ENCODE measurements around the gene ZHX3.

Gene ZHX3

DNA sequence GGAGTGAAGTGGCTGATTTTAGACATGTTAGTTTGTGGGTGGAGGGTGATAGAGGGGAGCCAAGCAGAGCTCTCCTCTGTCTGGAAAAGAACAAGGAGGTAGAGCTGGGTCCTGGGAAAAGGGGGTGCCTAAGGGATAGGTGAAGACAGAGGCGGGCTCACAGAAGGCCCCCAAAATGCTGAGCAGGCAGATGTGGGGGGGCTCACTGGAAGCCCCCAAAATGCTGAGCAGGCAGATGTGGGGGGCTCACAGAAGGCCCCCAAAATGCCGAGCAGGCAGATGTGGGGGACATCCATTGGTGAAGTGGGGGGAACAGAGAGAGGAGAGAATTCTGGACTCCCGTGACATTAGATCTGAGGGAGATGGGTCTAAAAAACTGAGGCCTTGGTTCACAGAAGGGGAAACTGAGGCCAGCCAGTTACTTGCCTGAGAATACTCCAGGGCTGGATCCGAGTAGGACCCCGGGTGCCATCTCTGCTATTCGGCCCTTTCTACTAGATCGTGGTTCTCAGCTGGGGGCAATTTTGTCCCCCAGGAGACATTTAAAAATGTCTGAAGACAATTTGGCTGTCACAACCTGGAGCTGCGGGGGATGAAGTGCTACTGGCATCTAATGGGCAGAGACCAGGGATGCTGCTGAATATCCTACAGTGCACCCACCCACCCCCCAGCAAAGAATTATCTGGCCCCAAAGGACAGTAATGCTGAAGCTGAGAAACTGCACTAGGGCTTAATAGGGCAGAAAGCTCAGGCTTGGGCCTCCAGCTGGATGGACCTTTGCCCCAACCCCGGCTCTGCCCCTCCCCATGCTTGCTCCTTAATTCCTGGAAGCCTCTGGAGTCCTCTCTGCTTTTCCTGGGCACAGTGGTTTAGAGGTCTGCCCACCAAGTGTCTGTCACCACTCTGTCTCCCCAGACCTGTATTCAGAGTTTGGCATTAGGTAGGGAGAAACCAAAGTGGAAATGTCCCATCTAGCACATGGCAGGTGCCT is 25.2 kb upstream of the ZHX3 start:
- no peak overlapping the region for H3K9ac ChIP-seq (ENCODE audit: low read length in 2 of 2)
- H3K4me3 ChIP-seq (ENCODE audit: low read length in 2 of 2) = no peak overlapping the region
- H3K27me3 ChIP-seq (ENCODE audit: control insufficient read depth in 1 of 2, insufficient read depth in 2 of 2, low read length in 2 of 2) = no peaks in the 10 kb centered on the region
- no peak overlapping the region for H3K27ac ChIP-seq (ENCODE audit: low read length)
- H3K36me3 ChIP-seq (ENCODE audit: control insufficient read depth in 2 of 2, insufficient read depth in 2 of 2, low read length in 2 of 2) = no peaks in the 10 kb centered on the region
- no peaks in the 10 kb centered on the region for H3K9me3 ChIP-seq (ENCODE audit: control insufficient read depth in 2 of 2, low read length in 2 of 2)
- H3K4me1 ChIP-seq (ENCODE audit: control insufficient read depth, insufficient read depth, low read length) = peaks cover 17% of the 10 kb centered on the region

DNA sequence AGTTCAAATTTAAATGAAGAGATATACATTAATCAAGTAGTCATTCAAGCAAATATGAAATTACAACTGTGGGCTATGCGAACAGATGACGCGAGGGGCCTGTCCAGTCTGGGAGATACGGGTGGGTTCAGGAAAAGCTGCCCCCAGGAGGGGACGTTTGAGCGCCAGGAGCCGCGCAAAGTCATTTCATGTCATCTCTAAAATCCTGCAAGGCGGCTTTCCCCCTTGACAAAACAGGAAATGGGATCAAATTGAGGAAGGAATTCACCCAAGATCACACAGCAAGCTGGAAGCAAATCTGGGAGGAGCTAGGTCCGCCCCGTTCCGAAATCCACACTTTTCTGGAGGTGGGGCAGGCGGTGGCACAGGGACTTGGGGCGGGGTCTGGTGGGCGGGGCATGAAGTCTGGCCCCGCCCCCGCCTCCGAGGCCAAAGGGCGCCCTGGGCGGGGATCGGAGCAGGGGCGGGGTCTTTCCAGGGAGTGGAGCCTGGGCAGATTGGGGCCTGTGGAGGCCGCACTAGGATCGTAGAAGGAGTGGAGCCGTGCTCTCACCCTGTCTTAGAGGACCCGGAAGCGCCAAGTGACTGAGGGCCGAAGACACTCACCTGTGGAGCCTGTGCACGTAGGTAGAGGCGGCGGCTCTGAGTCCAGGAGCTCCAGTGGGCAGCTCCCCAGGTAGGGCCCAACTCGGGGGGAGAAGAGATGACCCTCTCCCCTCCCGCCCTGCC is 23.0 kb upstream of the ZHX3 start, which contains the start of gene LPIN3:
Gene LPIN3, plus strand, starts transcription at position 495 of the 729 bp plus-strand sequence. CDS start 4,983 bp downstream, outside the sequence.
- Histone ChIP-seq H3K9ac (ENCODE audit: low read length in 2 of 2) (peak within 1 kb of the TSS in 1 of 2 donors; percentile 58), H3K36me3 (ENCODE audit: control insufficient read depth in 2 of 2, insufficient read depth in 2 of 2, low read length in 2 of 2) (no peaks in the 10 kb centered on the region), H3K4me3 (ENCODE audit: low read length in 2 of 2) (peak within 1 kb of the TSS; percentile 41 to 72), H3K9me3 (ENCODE audit: control insufficient read depth in 2 of 2, low read length in 2 of 2) (no peaks in the 10 kb centered on the region), H3K27me3 (ENCODE audit: control insufficient read depth in 1 of 2, insufficient read depth in 2 of 2, low read length in 2 of 2) (no peaks in the 10 kb centered on the region), H3K27ac (ENCODE audit: low read length) (peak within 1 kb of the TSS; percentile 49), H3K4me1 (ENCODE audit: control insufficient read depth, insufficient read depth, low read length) (peaks cover 17% of the 10 kb centered on the region)

DNA sequence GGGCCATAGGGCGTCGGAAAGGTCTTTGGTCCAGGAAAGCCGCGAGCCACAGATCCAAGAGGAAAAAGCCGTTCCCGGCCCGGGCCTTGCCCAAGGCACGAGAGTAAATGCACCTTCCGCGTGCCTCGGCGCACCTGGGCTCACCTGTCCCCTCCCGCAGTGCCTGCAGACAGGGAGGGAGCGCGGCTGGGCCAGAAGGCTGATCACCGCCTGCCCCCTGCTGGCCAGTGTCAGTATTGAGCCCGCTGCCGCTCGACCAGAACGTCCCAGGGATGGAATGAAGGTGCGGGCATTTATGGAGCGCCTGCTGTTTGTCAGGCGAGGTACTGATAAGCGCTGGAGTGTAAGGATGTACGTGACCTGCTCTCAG is 22.4 kb upstream of the ZHX3 start:
- peak overlapping the region; percentile 49 for H3K27ac ChIP-seq (ENCODE audit: low read length)
- H3K9ac ChIP-seq (ENCODE audit: low read length in 2 of 2) = no peak overlapping the region
- no peaks in the 10 kb centered on the region for H3K27me3 ChIP-seq (ENCODE audit: control insufficient read depth in 1 of 2, insufficient read depth in 2 of 2, low read length in 2 of 2)
- H3K9me3 ChIP-seq (ENCODE audit: control insufficient read depth in 2 of 2, low read length in 2 of 2) = no peaks in the 10 kb centered on the region
- H3K4me1 ChIP-seq (ENCODE audit: control insufficient read depth, insufficient read depth, low read length) = peaks cover 22% of the 10 kb centered on the region
- H3K4me3 ChIP-seq (ENCODE audit: low read length in 2 of 2) = peak overlapping the region; percentile 41 to 72
- H3K36me3 ChIP-seq (ENCODE audit: control insufficient read depth in 2 of 2, insufficient read depth in 2 of 2, low read length in 2 of 2) = no peaks in the 10 kb centered on the region

DNA sequence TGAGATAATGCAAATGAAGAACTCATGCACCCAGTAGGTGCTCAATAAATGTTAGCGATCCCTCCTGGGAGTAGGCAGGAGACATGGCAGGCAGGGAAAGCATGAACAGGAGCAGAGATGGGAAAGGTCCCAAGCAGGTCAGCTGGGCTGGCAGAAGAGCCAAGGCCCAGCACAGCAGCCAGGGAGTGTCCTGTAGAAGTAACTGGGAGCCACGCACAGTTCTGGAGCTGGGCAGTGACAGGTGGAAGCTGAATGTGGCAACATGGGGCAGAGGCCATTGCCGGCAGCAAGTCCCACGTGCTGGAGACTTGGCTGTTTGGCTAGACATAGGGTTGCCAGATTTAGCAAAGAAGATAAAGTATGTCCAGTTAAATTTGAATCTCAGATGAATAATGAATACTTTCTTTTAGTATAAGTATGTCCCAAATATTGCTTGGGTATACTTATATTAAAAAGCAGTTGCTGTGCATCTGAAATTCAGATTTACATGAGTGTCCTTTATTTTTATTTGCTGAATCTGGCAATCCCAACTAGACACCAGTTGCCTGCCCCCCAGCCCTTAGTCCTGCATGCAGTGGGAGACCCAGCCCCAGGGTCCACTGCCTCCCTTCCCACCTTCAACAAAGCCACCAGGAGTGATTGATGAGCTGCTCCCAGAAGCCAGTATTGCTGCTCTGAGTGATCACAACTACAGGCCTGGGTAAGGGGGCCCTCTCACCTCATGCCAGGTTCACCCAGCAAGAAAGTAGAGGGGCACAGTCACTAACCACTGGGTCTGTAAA is 19.4 kb upstream of the ZHX3 start:
- H3K4me3 ChIP-seq (ENCODE audit: low read length in 2 of 2) = no peak overlapping the region
- H3K27me3 ChIP-seq (ENCODE audit: control insufficient read depth in 1 of 2, insufficient read depth in 2 of 2, low read length in 2 of 2) = no peaks in the 10 kb centered on the region
- no peak overlapping the region for H3K9ac ChIP-seq (ENCODE audit: low read length in 2 of 2)
- no peak overlapping the region for H3K27ac ChIP-seq (ENCODE audit: low read length)
- H3K9me3 ChIP-seq (ENCODE audit: control insufficient read depth in 2 of 2, low read length in 2 of 2) = no peaks in the 10 kb centered on the region
- H3K4me1 ChIP-seq (ENCODE audit: control insufficient read depth, insufficient read depth, low read length) = peaks cover 31% of the 10 kb centered on the region
- no peaks in the 10 kb centered on the region for H3K36me3 ChIP-seq (ENCODE audit: control insufficient read depth in 2 of 2, insufficient read depth in 2 of 2, low read length in 2 of 2)

DNA sequence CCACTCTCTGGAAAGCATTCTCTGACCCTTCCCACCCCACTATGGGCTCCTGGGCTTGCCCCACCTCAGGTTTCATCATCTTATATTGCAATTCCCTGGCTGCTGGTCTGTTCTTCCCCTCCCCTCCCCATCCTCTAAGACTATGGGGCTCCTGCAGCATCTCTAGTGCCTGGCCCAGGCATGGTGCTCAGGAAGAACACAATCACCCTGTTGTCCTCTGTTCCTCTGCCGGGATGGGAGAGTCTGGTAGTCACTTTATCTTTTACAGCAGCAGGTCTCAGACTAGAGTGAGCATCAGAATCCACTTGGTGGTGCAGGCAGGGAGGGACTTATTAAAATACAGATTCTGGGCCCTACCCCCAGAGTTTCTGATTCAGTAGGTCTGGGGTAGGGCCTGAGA is 18.1 kb upstream of the ZHX3 start:
- Histone ChIP-seq H3K4me1 (ENCODE audit: control insufficient read depth, insufficient read depth, low read length) (peaks cover 23% of the 10 kb centered on the region), H3K27me3 (ENCODE audit: control insufficient read depth in 1 of 2, insufficient read depth in 2 of 2, low read length in 2 of 2) (no peaks in the 10 kb centered on the region), H3K9me3 (ENCODE audit: control insufficient read depth in 2 of 2, low read length in 2 of 2) (no peaks in the 10 kb centered on the region), H3K9ac (ENCODE audit: low read length in 2 of 2) (no peak overlapping the region), H3K27ac (ENCODE audit: low read length) (no peak overlapping the region), H3K36me3 (ENCODE audit: control insufficient read depth in 2 of 2, insufficient read depth in 2 of 2, low read length in 2 of 2) (no peaks in the 10 kb centered on the region), H3K4me3 (ENCODE audit: low read length in 2 of 2) (no peak overlapping the region)

DNA sequence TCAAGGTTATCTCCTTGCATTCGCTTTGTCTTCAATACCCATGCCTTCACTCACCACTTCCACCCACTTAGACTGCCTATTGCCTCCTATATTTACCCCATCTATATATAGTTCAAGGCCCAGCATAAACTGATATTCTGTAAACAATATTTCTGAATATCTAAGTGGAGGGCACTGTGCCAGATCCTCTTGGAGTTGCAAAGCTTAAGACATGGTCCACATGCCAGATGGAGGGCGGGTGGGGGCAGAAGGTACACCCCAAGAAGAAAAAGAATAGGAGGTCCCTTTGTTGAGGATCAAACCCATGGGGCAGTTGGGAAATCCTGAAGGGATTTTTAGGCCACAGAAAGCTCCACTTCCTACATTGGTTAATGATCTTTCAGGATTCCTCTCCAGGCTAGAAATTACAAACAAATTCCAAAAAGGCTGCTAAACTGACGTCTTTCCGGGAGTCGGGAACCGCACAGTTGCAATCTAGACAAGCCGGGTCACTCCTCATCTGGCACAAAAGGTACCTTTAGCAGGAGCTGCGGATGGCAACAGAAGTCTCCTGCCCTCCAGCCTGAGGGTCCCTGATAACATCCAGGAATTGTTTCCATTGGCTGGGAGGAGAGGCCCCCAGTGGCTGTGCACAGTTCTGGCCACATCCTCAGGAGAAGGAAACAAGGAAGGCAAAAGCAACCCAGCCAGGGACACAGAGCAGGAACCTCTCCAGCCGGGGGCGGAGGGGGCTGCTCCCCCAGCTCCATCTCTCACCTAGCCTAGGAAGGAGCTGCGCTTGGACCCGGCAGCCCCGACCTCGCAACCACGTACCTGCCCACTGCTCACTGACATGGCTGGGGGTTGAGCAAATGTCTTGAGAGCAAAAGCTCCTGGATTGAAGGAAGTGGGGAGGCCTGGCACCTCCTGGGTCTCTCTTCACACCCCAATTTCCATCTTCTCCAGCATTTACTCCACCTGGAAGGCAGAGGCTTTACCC is 17.2 kb upstream of the ZHX3 start:
- no peaks in the 10 kb centered on the region for H3K36me3 ChIP-seq (ENCODE audit: control insufficient read depth in 2 of 2, insufficient read depth in 2 of 2, low read length in 2 of 2)
- peak overlapping the region; percentile 41 for H3K27ac ChIP-seq (ENCODE audit: low read length)
- H3K27me3 ChIP-seq (ENCODE audit: control insufficient read depth in 1 of 2, insufficient read depth in 2 of 2, low read length in 2 of 2) = no peaks in the 10 kb centered on the region
- no peaks in the 10 kb centered on the region for H3K9me3 ChIP-seq (ENCODE audit: control insufficient read depth in 2 of 2, low read length in 2 of 2)
- peaks cover 19% of the 10 kb centered on the region for H3K4me1 ChIP-seq (ENCODE audit: control insufficient read depth, insufficient read depth, low read length)
- H3K4me3 ChIP-seq (ENCODE audit: low read length in 2 of 2) = no peak overlapping the region
- peak overlapping the region in 1 of 2 donors; percentile 29 for H3K9ac ChIP-seq (ENCODE audit: low read length in 2 of 2)

DNA sequence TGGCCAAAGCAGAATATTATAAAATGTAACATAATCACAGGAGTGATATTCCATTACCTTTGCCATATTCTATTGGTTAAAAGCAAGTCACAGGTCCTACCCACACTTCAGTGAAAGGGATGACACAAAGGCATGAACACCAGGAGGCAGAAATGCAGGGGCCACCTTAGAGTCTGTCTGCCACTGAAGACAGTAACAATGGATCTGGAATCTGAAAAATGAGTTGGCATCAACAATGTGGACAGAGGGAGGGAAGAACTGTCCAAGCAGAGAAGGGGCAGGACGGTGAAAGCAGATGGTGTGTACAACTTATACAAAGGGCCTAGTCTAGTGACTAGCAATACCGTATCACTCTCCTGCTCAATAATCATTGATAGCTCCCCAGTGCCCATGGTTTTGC is 16.5 kb upstream of the ZHX3 start:
- no peak overlapping the region for H3K27ac ChIP-seq (ENCODE audit: low read length)
- H3K9ac ChIP-seq (ENCODE audit: low read length in 2 of 2) = peak overlapping the region in 1 of 2 donors; percentile 29
- no peak overlapping the region for H3K4me3 ChIP-seq (ENCODE audit: low read length in 2 of 2)
- no peaks in the 10 kb centered on the region for H3K36me3 ChIP-seq (ENCODE audit: control insufficient read depth in 2 of 2, insufficient read depth in 2 of 2, low read length in 2 of 2)
- H3K27me3 ChIP-seq (ENCODE audit: control insufficient read depth in 1 of 2, insufficient read depth in 2 of 2, low read length in 2 of 2) = no peaks in the 10 kb centered on the region
- no peaks in the 10 kb centered on the region for H3K9me3 ChIP-seq (ENCODE audit: control insufficient read depth in 2 of 2, low read length in 2 of 2)
- peaks cover 24% of the 10 kb centered on the region for H3K4me1 ChIP-seq (ENCODE audit: control insufficient read depth, insufficient read depth, low read length)

DNA sequence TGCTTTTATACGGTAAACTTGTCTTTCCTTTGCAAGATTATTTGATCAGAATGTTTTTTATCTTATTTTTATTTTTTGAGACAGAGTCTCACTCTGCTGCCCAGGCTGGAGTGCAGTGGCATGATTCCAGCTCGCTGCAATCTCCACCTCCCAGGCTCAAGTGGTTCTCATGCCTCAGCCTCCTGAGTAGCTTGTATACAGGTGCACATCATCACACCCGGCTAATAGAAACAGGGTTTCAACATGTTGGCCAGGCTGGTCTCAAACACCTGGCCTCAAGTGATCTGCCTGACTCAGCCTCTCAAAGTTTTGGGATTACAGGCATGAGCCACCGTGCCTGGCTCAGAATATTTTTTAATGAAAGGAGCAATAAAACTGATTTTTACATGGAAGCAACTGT is 14.2 kb upstream of the ZHX3 start:
- Histone ChIP-seq H3K9ac (ENCODE audit: low read length in 2 of 2) (no peak overlapping the region), H3K27me3 (ENCODE audit: control insufficient read depth in 1 of 2, insufficient read depth in 2 of 2, low read length in 2 of 2) (no peaks in the 10 kb centered on the region), H3K27ac (ENCODE audit: low read length) (no peak overlapping the region), H3K9me3 (ENCODE audit: control insufficient read depth in 2 of 2, low read length in 2 of 2) (no peaks in the 10 kb centered on the region), H3K4me1 (ENCODE audit: control insufficient read depth, insufficient read depth, low read length) (peaks cover 26% of the 10 kb centered on the region), H3K4me3 (ENCODE audit: low read length in 2 of 2) (no peak overlapping the region), H3K36me3 (ENCODE audit: control insufficient read depth in 2 of 2, insufficient read depth in 2 of 2, low read length in 2 of 2) (no peaks in the 10 kb centered on the region)

DNA sequence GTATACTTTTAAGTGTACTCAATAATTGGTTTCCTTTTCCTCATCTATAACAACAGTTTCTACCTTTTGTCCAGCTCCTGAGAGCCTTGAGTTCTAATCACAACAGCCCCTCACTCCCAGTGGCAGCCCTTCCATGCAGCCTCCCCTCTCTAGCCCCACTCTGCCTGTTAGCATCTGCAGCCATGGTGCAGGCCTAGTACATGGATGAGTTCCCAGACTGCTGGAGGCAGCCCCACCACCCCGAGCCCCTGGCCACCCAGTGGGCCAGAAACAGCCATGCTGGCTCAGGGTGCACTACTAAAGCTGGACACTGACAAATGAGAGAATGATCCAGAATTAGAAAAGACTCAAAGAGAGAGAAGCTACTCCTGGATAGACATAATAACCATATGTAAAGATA is 13.4 kb upstream of the ZHX3 start:
- Histone ChIP-seq H3K9ac (ENCODE audit: low read length in 2 of 2) (no peak overlapping the region), H3K4me3 (ENCODE audit: low read length in 2 of 2) (no peak overlapping the region), H3K36me3 (ENCODE audit: control insufficient read depth in 2 of 2, insufficient read depth in 2 of 2, low read length in 2 of 2) (no peaks in the 10 kb centered on the region), H3K4me1 (ENCODE audit: control insufficient read depth, insufficient read depth, low read length) (peaks cover 26% of the 10 kb centered on the region), H3K9me3 (ENCODE audit: control insufficient read depth in 2 of 2, low read length in 2 of 2) (no peaks in the 10 kb centered on the region), H3K27me3 (ENCODE audit: control insufficient read depth in 1 of 2, insufficient read depth in 2 of 2, low read length in 2 of 2) (no peaks in the 10 kb centered on the region), H3K27ac (ENCODE audit: low read length) (no peak overlapping the region)
